NCI-H2227 treated with DMSO at 0.1 percent for 48 hours (cell line): ENCODE data around the gene C18orf54.
"Not testable (repeated sequence)": the region's sequence is repeated elsewhere in the genome, so short reads cannot be mapped to it uniquely, and the experiment has no call there.

ENCODE experiments used
- DNase-seq: peaks from one replicate; lab custom pipeline; 2025; lab: John Stamatoyannopoulos, UW

C18orf54 gene

GRCh38 chr18:54386800-54387495 is 29.2 kb downstream of the C18orf54 start:
- DNase-seq, result not testable (repeated sequence)

GRCh38 chr18:54387631-54388030 is 29.9 kb downstream of the C18orf54 start:
- DNase-seq, result no peak

- no peak for DNase-seq
Measured at GRCh38 chr18:54388203-54389142, 30.8 kb downstream of the C18orf54 start.

- DNase-seq, result no peak
Measured at GRCh38 chr18:54389143-54389505, 31.4 kb downstream of the C18orf54 start.

GRCh38 chr18:54390838-54391237 is 33.1 kb downstream of the C18orf54 start:
- no peak for DNase-seq

- peak; percentile 69 for DNase-seq
Measured at GRCh38 chr18:54392543-54393023, 34.9 kb downstream of the C18orf54 start.

- DNase-seq, result no peak
Measured at GRCh38 chr18:54393648-54394294, 36.1 kb downstream of the C18orf54 start.

GRCh38 chr18:54396760-54397159 is 39.1 kb downstream of the C18orf54 start:
- DNase-seq, result no peak

GRCh38 chr18:54405290-54405689 is 47.6 kb downstream of the C18orf54 start:
- DNase-seq, result no peak

GRCh38 chr18:54411781-54412180 is 54.1 kb downstream of the C18orf54 start:
- no peak for DNase-seq

- DNase-seq, result no peak
Measured at GRCh38 chr18:54415086-54415485, 57.4 kb downstream of the C18orf54 start.

- DNase-seq, result no peak
Measured at GRCh38 chr18:54416436-54416835, 58.7 kb downstream of the C18orf54 start.

GRCh38 chr18:54423831-54424230 is 66.1 kb downstream of the C18orf54 start:
- no peak for DNase-seq

- DNase-seq, result no peak
Measured at GRCh38 chr18:54426085-54426665, 68.5 kb downstream of the C18orf54 start.
